Caco-2 (cell line): ENCODE results near the gene VPS13D. TPM values are rescaled to one million over a fixed set of nuclear protein-coding genes. Genes with fewer than 3 reads are reported as not detected.

ENCODE experiments used
- BruUV-seq: library from RNA; stranded (reverse); fragments of 400-500 nt; replicated peaks from 2 replicates; lab custom pipeline; 2021; lab: Mats Ljungman, UMichigan
- CTCF ChIA-PET: fragments of 300-600 bp; sonication (Branson Sonifier 250); formaldehyde crosslinking; loops from one replicate; lab custom pipeline; 2022; ENCODE audit warnings: antibody characterized with exemption; lab: Charles Lee
- POLR2A ChIA-PET: fragments of 300-600 bp; sonication (Branson Sonifier 250); formaldehyde crosslinking; loops from one replicate; lab custom pipeline; 2022; ENCODE audit warnings: antibody characterized with exemption; lab: Charles Lee
- DNase-seq, 2 experiments: peaks; one replicate each; pipeline versions ENCODE4 v3.0.0 to v3.0.0-alpha.2; 2020 to 2022
- H3K27me3 ChIP-seq: replicated peaks from 2 replicates; pipeline ENCODE4 v1.6.0; 2011; ENCODE audit warnings: low read length; ENCODE audit not compliant: control insufficient read depth, insufficient read depth
- H3K36me3 ChIP-seq: 2 replicates; pipeline ENCODE4 v1.5.1; 2011; ENCODE audit warnings: low read length; ENCODE audit not compliant: control insufficient read depth, insufficient read depth
- H3K4me1 ChIP-seq: fragments of 250-450 bp; sonication (Bioruptor Pico); 2 replicates; pipeline ENCODE4 v1.5.1; 2020; ENCODE audit warnings: mild to moderate bottlenecking
- H3K4me3 ChIP-seq: 2 replicates; pipeline ENCODE4 v1.5.1; 2011; ENCODE audit warnings: low read depth, mild to moderate bottlenecking, control low read depth, low read length
- H3K9me3 ChIP-seq: fragments of 250-450 bp; sonication (Bioruptor Pico); 2 replicates; pipeline ENCODE4 v1.5.1; 2020; ENCODE audit warnings: mild to moderate bottlenecking, moderate library complexity
- H3K27ac Mint-ChIP-seq: one replicate; pipeline ENCODE4 v1.8.0; 2022; ENCODE audit warnings: mixed read lengths; ENCODE audit not compliant: unreplicated experiment
- H3K27me3 Mint-ChIP-seq: one replicate; pipeline ENCODE4 v1.8.0; 2022; ENCODE audit warnings: mixed read lengths; ENCODE audit not compliant: insufficient read depth, unreplicated experiment
- H3K36me3 Mint-ChIP-seq: one replicate; pipeline ENCODE4 v1.8.0; 2022; ENCODE audit warnings: mild to moderate bottlenecking, mixed read lengths; ENCODE audit not compliant: insufficient read depth, unreplicated experiment
- H3K4me1 Mint-ChIP-seq: one replicate; pipeline ENCODE4 v1.8.0; 2022; ENCODE audit warnings: low read depth, mixed read lengths; ENCODE audit not compliant: unreplicated experiment
- H3K4me3 Mint-ChIP-seq: one replicate; pipeline ENCODE4 v1.8.0; 2022; ENCODE audit warnings: mild to moderate bottlenecking, moderate library complexity, mixed read lengths; ENCODE audit not compliant: unreplicated experiment
- H3K9me3 Mint-ChIP-seq: one replicate; pipeline ENCODE4 v1.8.0; 2022; ENCODE audit warnings: mixed read lengths; ENCODE audit not compliant: unreplicated experiment
- intact Hi-C: fragments of 100-400 bp; cut with micrococcal nuclease; formaldehyde crosslinking; loops from one replicate; pipeline ENCODE4 v1.10.0; 2022; ENCODE audit not compliant: unreplicated experiment
- total RNA-seq: library from RNA; stranded (reverse); gene quantifications from 2 replicates; pipeline ENCODE4 v1.2.3, GENCODE V29; 2022
- TF ChIP-seq, protein P1 (sequence below), 2 experiments: fragments of 200-600 bp in 1 of 2; IDR thresholded peaks; 1 replicate in 1 of 2; 2 replicates in 1 of 2; pipeline versions ENCODE4 v1.5.1 to v1.8.0; 2011 to 2022; ENCODE audit warnings: antibody characterized with exemption in 1 of 2, control low read depth in 1 of 2, inconsistent platforms in 1 of 2, low read depth in 1 of 2, low read length in 1 of 2, mild to moderate bottlenecking in 1 of 2, moderate library complexity in 1 of 2; ENCODE audit not compliant: insufficient read depth in 1 of 2, severe bottlenecking in 1 of 2, unreplicated experiment in 1 of 2

The VPS13D gene
- total RNA-seq, 1 experiment from 2014 or later, result 25.6 TPM

- POLR2A ChIA-PET, result no interaction called here
- H3K27me3 ChIP-seq, result no peaks in the 10 kb centered on the region
- TF ChIP-seq, protein P1, sequence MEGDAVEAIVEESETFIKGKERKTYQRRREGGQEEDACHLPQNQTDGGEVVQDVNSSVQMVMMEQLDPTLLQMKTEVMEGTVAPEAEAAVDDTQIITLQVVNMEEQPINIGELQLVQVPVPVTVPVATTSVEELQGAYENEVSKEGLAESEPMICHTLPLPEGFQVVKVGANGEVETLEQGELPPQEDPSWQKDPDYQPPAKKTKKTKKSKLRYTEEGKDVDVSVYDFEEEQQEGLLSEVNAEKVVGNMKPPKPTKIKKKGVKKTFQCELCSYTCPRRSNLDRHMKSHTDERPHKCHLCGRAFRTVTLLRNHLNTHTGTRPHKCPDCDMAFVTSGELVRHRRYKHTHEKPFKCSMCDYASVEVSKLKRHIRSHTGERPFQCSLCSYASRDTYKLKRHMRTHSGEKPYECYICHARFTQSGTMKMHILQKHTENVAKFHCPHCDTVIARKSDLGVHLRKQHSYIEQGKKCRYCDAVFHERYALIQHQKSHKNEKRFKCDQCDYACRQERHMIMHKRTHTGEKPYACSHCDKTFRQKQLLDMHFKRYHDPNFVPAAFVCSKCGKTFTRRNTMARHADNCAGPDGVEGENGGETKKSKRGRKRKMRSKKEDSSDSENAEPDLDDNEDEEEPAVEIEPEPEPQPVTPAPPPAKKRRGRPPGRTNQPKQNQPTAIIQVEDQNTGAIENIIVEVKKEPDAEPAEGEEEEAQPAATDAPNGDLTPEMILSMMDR (IDR thresholded peaks at IDR 0.05; ENCODE audit: insufficient read depth in 1 of 2, low read depth in 1 of 2, low read length in 1 of 2, severe bottlenecking in 1 of 2, unreplicated experiment in 1 of 2), result no peak
- no TSS peak for BruUV-seq
- Mint-ChIP-seq H3K9me3 (no peaks in the 10 kb centered on the region), H3K27me3 (no peaks in the 10 kb centered on the region), H3K27ac (no peak overlapping the region), H3K4me1 (peaks cover 22% of the 10 kb centered on the region), H3K4me3 (no peak overlapping the region), H3K36me3 (peaks cover 11% of the 10 kb centered on the region)
- CTCF ChIA-PET, result no interaction called here
- intact Hi-C loops, result no loop called here
- H3K4me1 ChIP-seq, result peaks cover 23% of the 10 kb centered on the region
- H3K9me3 ChIP-seq, result no peaks in the 10 kb centered on the region
- no peaks in the 10 kb centered on the region for H3K36me3 ChIP-seq
- H3K4me3 ChIP-seq, result no peak overlapping the region
- DNase-seq, result no peak
These were observed 200.7 kb downstream of the VPS13D start for GRCh38 chr1:12430525-12430924.

DNA sequence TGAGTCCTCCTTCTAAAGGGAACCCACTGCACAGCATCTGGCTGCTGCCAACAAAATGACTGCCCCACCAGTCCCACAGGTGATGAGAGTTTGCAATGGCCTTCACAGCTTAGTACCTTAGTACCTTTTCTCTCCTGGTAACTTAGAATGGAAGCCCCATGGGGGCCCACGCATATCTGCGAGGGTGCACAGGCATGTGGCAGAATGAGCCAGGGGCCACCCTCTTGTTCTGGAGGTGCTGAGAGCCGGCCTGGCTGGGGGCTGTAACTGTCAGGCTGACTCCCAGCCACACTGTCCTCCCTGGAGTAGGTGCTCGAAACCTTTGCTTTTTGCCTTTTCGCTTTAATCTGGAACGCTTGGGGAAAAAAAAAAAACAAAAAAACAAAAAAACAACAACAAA is 203.1 kb downstream of the VPS13D start:
- Mint-ChIP-seq H3K9me3 (no peaks in the 10 kb centered on the region), H3K36me3 (peaks cover 9% of the 10 kb centered on the region), H3K27ac (no peak overlapping the region), H3K4me3 (no peak overlapping the region), H3K4me1 (peaks cover 18% of the 10 kb centered on the region), H3K27me3 (no peaks in the 10 kb centered on the region)
- Histone ChIP-seq H3K9me3 (no peaks in the 10 kb centered on the region), H3K36me3 (no peaks in the 10 kb centered on the region), H3K4me3 (no peak overlapping the region), H3K27me3 (no peaks in the 10 kb centered on the region), H3K4me1 (peaks cover 27% of the 10 kb centered on the region)
- ChIA-PET CTCF (no interaction called here), POLR2A (no interaction called here)
- no TSS peak for BruUV-seq
- TF ChIP-seq, protein P1 (IDR thresholded peaks at IDR 0.05; ENCODE audit: insufficient read depth in 1 of 2, low read depth in 1 of 2, low read length in 1 of 2, severe bottlenecking in 1 of 2, unreplicated experiment in 1 of 2), result no peak
- no peak for DNase-seq
- intact Hi-C loops, result no loop called here

DNA sequence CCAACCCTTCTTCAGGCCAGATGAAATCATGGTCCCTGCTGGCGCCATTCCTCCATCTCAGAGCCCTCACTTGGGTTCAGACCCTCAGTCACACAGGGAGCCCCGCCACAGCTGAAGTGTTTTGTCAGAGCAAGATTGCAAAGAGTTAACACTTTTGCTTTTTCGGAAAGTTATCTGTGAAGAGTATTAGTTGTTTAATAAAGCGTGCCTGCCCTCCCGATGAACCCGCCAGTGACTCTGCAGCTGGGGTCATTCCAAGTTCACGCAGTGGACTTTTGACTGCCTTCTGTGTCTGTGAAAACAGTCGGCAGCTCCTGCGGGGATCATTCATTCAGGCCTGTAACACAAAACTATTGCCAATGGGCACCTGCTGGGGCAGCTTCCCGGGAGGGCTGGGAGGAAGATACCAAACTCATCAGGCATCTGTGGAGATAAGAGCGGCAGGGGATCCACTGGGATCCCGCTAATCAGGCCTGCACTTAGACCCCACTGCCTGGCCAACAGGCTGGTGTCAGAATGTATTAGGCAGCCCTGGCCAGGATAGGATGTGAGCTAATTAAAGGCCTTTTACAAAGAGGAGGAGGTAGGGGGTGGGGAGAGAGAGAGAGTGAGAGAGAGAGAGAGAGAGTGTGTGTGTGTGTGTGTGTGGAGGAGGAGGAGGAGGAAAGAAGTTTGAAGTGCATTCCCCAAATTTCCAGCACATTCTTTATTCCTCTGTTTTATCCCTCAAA is 203.7 kb downstream of the VPS13D start:
- no peak overlapping the region for H3K4me3 Mint-ChIP-seq

More for the DNA sequence above, 203.7 kb downstream of the VPS13D start:
- intact Hi-C loops, result no loop called here
- no peaks in the 10 kb centered on the region for H3K27me3 ChIP-seq
- H3K4me1 Mint-ChIP-seq, result peaks cover 16% of the 10 kb centered on the region
- POLR2A ChIA-PET, result no interaction called here
- no peak overlapping the region for H3K4me3 ChIP-seq
- H3K27ac Mint-ChIP-seq, result no peak overlapping the region
- H3K4me1 ChIP-seq, result peaks cover 27% of the 10 kb centered on the region
- no peaks in the 10 kb centered on the region for H3K9me3 ChIP-seq
- TF ChIP-seq, protein P1 (IDR thresholded peaks at IDR 0.05; ENCODE audit: insufficient read depth in 1 of 2, low read depth in 1 of 2, low read length in 1 of 2, severe bottlenecking in 1 of 2, unreplicated experiment in 1 of 2), result no peak
- BruUV-seq, result no TSS peak
- H3K9me3 Mint-ChIP-seq, result no peaks in the 10 kb centered on the region
- H3K27me3 Mint-ChIP-seq, result no peaks in the 10 kb centered on the region
- H3K36me3 ChIP-seq, result no peaks in the 10 kb centered on the region
- DNase-seq, result peak; percentile 28 to 59
- peaks cover 7% of the 10 kb centered on the region for H3K36me3 Mint-ChIP-seq
- CTCF ChIA-PET, result interaction anchor here (0.8 kb wide), 1 partner anchor 185 kb away, joined by 3 read pairs; no protein-coding TSS in a partner anchor
